Glutamatergic neuron (in vitro differentiated cells): ENCODE data around the gene DMBT1. TPM values are rescaled to one million over a fixed set of nuclear protein-coding genes. Genes with fewer than 3 reads are reported as not detected.
A peak's percentile ranks its signal among the peaks of the same experiment; 100 is the strongest.

ENCODE experiments used
- DNase-seq: peaks from one replicate; pipeline ENCODE4 v3.0.0; 2022
- H3K27ac Mint-ChIP-seq: one replicate; pipeline ENCODE4 v1.8.0; 2020; ENCODE audit warnings: mild to moderate bottlenecking, mixed read lengths, inconsistent platforms; ENCODE audit not compliant: unreplicated experiment
- H3K27me3 Mint-ChIP-seq: one replicate; pipeline ENCODE4 v1.8.0; 2020; ENCODE audit warnings: mild to moderate bottlenecking, moderate library complexity, mixed read lengths, inconsistent platforms; ENCODE audit not compliant: unreplicated experiment
- H3K36me3 Mint-ChIP-seq: one replicate; pipeline ENCODE4 v1.8.0; 2020; ENCODE audit warnings: mild to moderate bottlenecking, mixed read lengths, inconsistent platforms; ENCODE audit not compliant: unreplicated experiment
- H3K4me1 Mint-ChIP-seq: one replicate; pipeline ENCODE4 v1.8.0; 2020; ENCODE audit warnings: mild to moderate bottlenecking, low read depth, mixed read lengths, inconsistent platforms; ENCODE audit not compliant: unreplicated experiment
- H3K4me3 Mint-ChIP-seq: one replicate; pipeline ENCODE4 v1.8.0; 2020; ENCODE audit warnings: mild to moderate bottlenecking, mixed read lengths, inconsistent platforms; ENCODE audit not compliant: unreplicated experiment
- H3K9me3 Mint-ChIP-seq: one replicate; pipeline ENCODE4 v1.8.0; 2020; ENCODE audit warnings: mild to moderate bottlenecking, moderate library complexity, mixed read lengths, inconsistent platforms; ENCODE audit not compliant: unreplicated experiment
- CTCF ChIP-seq: fragments of 200-600 bp; sonication (generic); IDR thresholded peaks from one replicate; pipeline ENCODE4 v1.5.0; 2021; ENCODE audit not compliant: partially characterized antibody, unreplicated experiment
- total RNA-seq: library from RNA; stranded (reverse); fragmentation: NEBNext Ultra II Directional; extraction: Animal tissue kit (Norgen Biotek cat#: 25700); gene quantifications from one replicate; pipeline ENCODE4 v1.2.1, GENCODE V29; 2021; ENCODE audit not compliant: unreplicated experiment

DMBT1 gene
- total RNA-seq, 1 donor from 2014 or later, result 0.17 TPM

- Mint-ChIP-seq H3K27ac (no peak overlapping the region), H3K4me1 (peaks cover 14% of the 10 kb centered on the region), H3K9me3 (peaks cover 8% of the 10 kb centered on the region), H3K4me3 (peak overlapping the region; percentile 63), H3K27me3 (no peaks in the 10 kb centered on the region), H3K36me3 (no peaks in the 10 kb centered on the region)
- no peak for DNase-seq
- no peak for TF ChIP-seq CTCF
These were observed 16.1 kb upstream of the DMBT1 start for GRCh38 chr10:122544493-122544892.

- no peaks in the 10 kb centered on the region for H3K27me3 Mint-ChIP-seq
- DNase-seq, result no peak
- H3K36me3 Mint-ChIP-seq, result no peaks in the 10 kb centered on the region
- H3K27ac Mint-ChIP-seq, result no peak overlapping the region
- TF ChIP-seq CTCF, result no peak
- H3K4me3 Mint-ChIP-seq, result no peak overlapping the region
- peaks cover 8% of the 10 kb centered on the region for H3K9me3 Mint-ChIP-seq
- peaks cover 14% of the 10 kb centered on the region for H3K4me1 Mint-ChIP-seq
These were observed 14.3 kb upstream of the DMBT1 start for GRCh38 chr10:122546242-122546641.

GRCh38 chr10:122548407-122549085 is 12.0 kb upstream of the DMBT1 start:
- H3K9me3 Mint-ChIP-seq, result peaks cover 5% of the 10 kb centered on the region
- no peak for TF ChIP-seq CTCF
- H3K27ac Mint-ChIP-seq, result no peak overlapping the region
- peaks cover 14% of the 10 kb centered on the region for H3K4me1 Mint-ChIP-seq
- no peak for DNase-seq
- no peaks in the 10 kb centered on the region for H3K27me3 Mint-ChIP-seq
- H3K4me3 Mint-ChIP-seq, result no peak overlapping the region
- H3K36me3 Mint-ChIP-seq, result no peaks in the 10 kb centered on the region

GRCh38 chr10:122549636-122550035 is 10.9 kb upstream of the DMBT1 start:
- no peak for DNase-seq
- Mint-ChIP-seq H3K36me3 (no peaks in the 10 kb centered on the region), H3K27ac (no peak overlapping the region), H3K4me1 (peaks cover 7% of the 10 kb centered on the region), H3K4me3 (no peak overlapping the region), H3K27me3 (no peaks in the 10 kb centered on the region), H3K9me3 (no peaks in the 10 kb centered on the region)
- no peak for TF ChIP-seq CTCF

GRCh38 chr10:122550427-122550826 is 10.1 kb upstream of the DMBT1 start:
- Mint-ChIP-seq H3K9me3 (no peaks in the 10 kb centered on the region), H3K4me3 (no peak overlapping the region), H3K27ac (no peak overlapping the region), H3K27me3 (no peaks in the 10 kb centered on the region), H3K36me3 (no peaks in the 10 kb centered on the region), H3K4me1 (peaks cover 14% of the 10 kb centered on the region)
- DNase-seq, result no peak
- TF ChIP-seq CTCF, result no peak
